Mesendoderm (in vitro differentiated cells): ENCODE measurements around the gene PTDSS2.

Source experiments
- DNase-seq: peaks from one replicate; pipeline ENCODE4 v3.0.0; 2013
- H2AK5ac ChIP-seq: 2 replicates; pipeline ENCODE4 v1.6.1; 2013; ENCODE audit warnings: low read length, inconsistent platforms
- H2BK120ac ChIP-seq: 2 replicates; pipeline ENCODE4 v1.6.1; 2013; ENCODE audit warnings: low read depth, mild to moderate bottlenecking, low read length, moderate library complexity, mixed read lengths
- H2BK15ac ChIP-seq: replicated peaks from 2 replicates; pipeline ENCODE4 v1.6.1; 2013; ENCODE audit warnings: low read depth, mild to moderate bottlenecking, moderate library complexity
- H2BK5ac ChIP-seq: 2 replicates; pipeline ENCODE4 v1.6.1; 2013; ENCODE audit warnings: low read length, inconsistent platforms
- H3K18ac ChIP-seq: 2 replicates; pipeline ENCODE4 v1.6.1; 2013; ENCODE audit warnings: mild to moderate bottlenecking, low read length, mixed read lengths
- H3K23ac ChIP-seq: one replicate; pipeline ENCODE4 v1.6.1; 2013; ENCODE audit warnings: low read length
- H3K27ac ChIP-seq: 2 replicates; pipeline ENCODE4 v1.5.1; 2013; ENCODE audit warnings: low read depth, mild to moderate bottlenecking, inconsistent platforms, low read length, moderate library complexity
- H3K27me3 ChIP-seq: 2 replicates; pipeline ENCODE4 v1.6.1; 2013; ENCODE audit warnings: low read length, control low read depth, mild to moderate bottlenecking, inconsistent platforms; ENCODE audit not compliant: insufficient read depth, poor library complexity
- H3K36me3 ChIP-seq: 2 replicates; pipeline ENCODE4 v1.6.1; 2013; ENCODE audit warnings: low read length, inconsistent platforms; ENCODE audit not compliant: control insufficient read depth, insufficient read depth
- H3K4ac ChIP-seq: one replicate; pipeline ENCODE4 v1.6.1; 2013; ENCODE audit warnings: low read depth, mild to moderate bottlenecking, low read length, moderate library complexity
- H3K4me1 ChIP-seq: 2 replicates; pipeline ENCODE4 v1.6.1; 2013; ENCODE audit warnings: low read depth, low read length, inconsistent platforms; ENCODE audit not compliant: control insufficient read depth
- H3K4me2 ChIP-seq: 2 replicates; pipeline ENCODE4 v1.6.1; 2013; ENCODE audit warnings: low read length
- H3K4me3 ChIP-seq: 2 replicates; pipeline ENCODE4 v1.5.1; 2013; ENCODE audit warnings: mild to moderate bottlenecking, low read length
- H3K56ac ChIP-seq: one replicate; pipeline ENCODE4 v1.6.1; 2013; ENCODE audit warnings: low read length
- H3K79me1 ChIP-seq: 2 replicates; pipeline ENCODE4 v1.6.1; 2013; ENCODE audit warnings: low read length, inconsistent platforms
- H3K79me2 ChIP-seq: 2 replicates; pipeline ENCODE4 v1.6.1; 2013; ENCODE audit warnings: mild to moderate bottlenecking, low read length; ENCODE audit not compliant: control insufficient read depth, insufficient read depth
- H3K9ac ChIP-seq: 2 replicates; pipeline ENCODE4 v1.6.1; 2013; ENCODE audit warnings: low read length, inconsistent platforms
- H4K5ac ChIP-seq: one replicate; pipeline ENCODE4 v1.6.1; 2013; ENCODE audit warnings: low read length
- H4K8ac ChIP-seq: one replicate; pipeline ENCODE4 v1.6.1; 2013; ENCODE audit warnings: low read depth, mild to moderate bottlenecking, control low read depth, low read length, moderate library complexity
- WGBS: extraction: QIAGEN DNeasy Blood & Tissue Kit; methylation state at CpG from one replicate; pipeline ENCODE4 v1.1.7; 2013; ENCODE audit warnings: low lambda C conversion rate, missing lambda C conversion rate; ENCODE audit not compliant: insufficient coverage; ENCODE audit errors: extremely low coverage; 5-methylcytosine and 5-hydroxymethylcytosine counted together

Gene PTDSS2

DNA sequence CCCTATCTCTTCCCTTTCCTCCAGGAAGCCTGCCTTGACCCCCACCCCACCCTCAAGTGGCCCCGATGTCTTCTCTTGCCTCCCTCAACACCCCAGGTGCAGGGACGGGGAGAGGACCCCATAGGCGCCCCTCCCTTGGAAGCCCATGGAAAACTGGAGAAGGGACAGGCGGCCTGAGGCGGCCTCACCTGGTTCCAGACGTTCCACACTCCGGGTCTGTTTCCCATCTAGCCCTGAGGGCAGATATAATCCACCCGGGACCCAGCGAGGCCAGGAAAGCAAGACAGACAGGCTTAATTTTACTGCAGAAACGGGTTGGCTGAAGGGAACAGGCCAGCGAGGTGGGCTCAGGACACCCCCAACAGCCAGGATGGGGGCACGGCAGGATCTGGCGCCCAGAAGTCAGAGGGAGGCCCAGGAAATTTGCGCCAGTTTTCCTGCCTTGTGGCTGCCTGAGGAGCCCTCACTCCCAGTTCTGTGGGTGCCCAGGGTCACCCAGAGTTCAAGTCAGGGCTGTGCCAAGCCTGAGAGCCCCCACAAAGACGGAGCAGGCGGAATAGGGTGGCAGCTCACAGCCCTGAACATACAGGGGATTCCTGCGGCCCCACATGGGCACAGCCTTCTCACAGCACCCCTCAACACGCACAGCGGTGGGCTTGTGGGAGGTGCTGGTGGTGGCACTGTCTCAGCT lies 32.3 kb upstream of the PTDSS2 start:
- Histone ChIP-seq H3K56ac (peak overlapping the region; percentile 49), H3K18ac (no peak overlapping the region), H3K36me3 (no peaks in the 10 kb centered on the region), H3K4ac (no peak overlapping the region), H4K5ac (no peak overlapping the region), H2BK120ac (no peak overlapping the region), H3K79me1 (no peaks in the 10 kb centered on the region), H3K4me2 (peak overlapping the region; percentile 75), H3K4me1 (no peaks in the 10 kb centered on the region), H2AK5ac (no peak overlapping the region), H3K27ac (no peak overlapping the region), H3K23ac (no peak overlapping the region), H2BK5ac (no peak overlapping the region), H3K27me3 (no peaks in the 10 kb centered on the region), H4K8ac (no peak overlapping the region), H2BK15ac (no peak overlapping the region), H3K9ac (peak overlapping the region; percentile 74), H3K4me3 (no peak overlapping the region), H3K79me2 (no peaks in the 10 kb centered on the region)
- no CpG with 5 or more reads among the region's 19 CpGs for WGBS
- no peak for DNase-seq

DNA sequence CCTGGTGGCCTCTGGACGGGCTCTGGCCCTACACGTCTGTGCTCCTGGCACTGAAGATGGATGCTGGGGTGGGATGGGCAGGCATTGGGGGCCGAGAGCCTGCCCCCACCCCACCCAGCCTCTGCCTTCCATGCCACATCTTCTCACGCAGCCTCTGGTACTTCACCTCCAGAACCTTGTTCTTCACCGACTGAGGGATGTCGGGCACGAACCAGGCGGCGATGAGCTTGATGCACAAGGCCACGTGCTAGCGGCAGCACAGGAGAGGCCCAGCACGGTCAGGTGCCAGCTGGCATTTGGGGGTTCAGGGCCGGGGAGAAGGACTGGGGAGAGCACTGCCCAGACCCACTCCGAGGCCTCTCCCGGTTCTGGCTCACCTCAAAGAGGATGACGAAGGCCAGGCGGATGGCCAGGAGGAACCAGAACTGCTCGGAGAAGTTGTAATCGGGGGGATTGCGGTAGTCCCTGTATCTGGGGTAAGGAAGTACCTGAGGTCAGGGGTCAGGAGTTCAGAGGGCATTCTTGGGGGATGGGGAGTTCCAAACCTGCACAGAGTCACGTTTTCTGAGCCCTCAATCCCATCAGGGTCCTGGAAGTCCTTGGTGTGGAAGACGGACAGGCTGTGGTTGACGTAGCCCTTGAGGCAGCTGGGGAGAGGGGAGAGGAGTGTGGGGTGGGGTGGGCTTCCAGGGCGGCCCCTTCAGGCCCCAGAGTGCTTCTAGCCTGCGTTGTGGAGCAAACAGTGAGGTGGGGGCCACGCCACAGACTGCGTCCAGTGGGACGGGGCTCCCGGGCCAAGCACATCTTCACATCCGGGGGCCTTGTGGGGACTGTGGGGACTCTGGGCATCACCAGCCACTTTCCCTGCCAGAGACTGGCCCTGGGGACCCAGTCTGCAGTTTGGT lies 31.5 kb upstream of the PTDSS2 start:
- no peak overlapping the region for H3K4me3 ChIP-seq
- H3K27me3 ChIP-seq, result no peaks in the 10 kb centered on the region
- H4K5ac ChIP-seq, result no peak overlapping the region
- H3K4me2 ChIP-seq, result no peak overlapping the region
- no peak overlapping the region for H2BK120ac ChIP-seq
- no CpG with 5 or more reads among the region's 30 CpGs for WGBS
- no peak overlapping the region for H3K4ac ChIP-seq
- no peak for DNase-seq
- no peak overlapping the region for H4K8ac ChIP-seq
- no peak overlapping the region for H3K18ac ChIP-seq
- H2BK5ac ChIP-seq, result no peak overlapping the region
- H3K79me1 ChIP-seq, result no peaks in the 10 kb centered on the region
- no peaks in the 10 kb centered on the region for H3K36me3 ChIP-seq
- H3K23ac ChIP-seq, result no peak overlapping the region
- no peaks in the 10 kb centered on the region for H3K79me2 ChIP-seq
- H3K4me1 ChIP-seq, result no peaks in the 10 kb centered on the region
- no peak overlapping the region for H3K9ac ChIP-seq
- H3K27ac ChIP-seq, result no peak overlapping the region
- H3K56ac ChIP-seq, result no peak overlapping the region
- H2BK15ac ChIP-seq, result no peak overlapping the region
- H2AK5ac ChIP-seq, result no peak overlapping the region

DNA sequence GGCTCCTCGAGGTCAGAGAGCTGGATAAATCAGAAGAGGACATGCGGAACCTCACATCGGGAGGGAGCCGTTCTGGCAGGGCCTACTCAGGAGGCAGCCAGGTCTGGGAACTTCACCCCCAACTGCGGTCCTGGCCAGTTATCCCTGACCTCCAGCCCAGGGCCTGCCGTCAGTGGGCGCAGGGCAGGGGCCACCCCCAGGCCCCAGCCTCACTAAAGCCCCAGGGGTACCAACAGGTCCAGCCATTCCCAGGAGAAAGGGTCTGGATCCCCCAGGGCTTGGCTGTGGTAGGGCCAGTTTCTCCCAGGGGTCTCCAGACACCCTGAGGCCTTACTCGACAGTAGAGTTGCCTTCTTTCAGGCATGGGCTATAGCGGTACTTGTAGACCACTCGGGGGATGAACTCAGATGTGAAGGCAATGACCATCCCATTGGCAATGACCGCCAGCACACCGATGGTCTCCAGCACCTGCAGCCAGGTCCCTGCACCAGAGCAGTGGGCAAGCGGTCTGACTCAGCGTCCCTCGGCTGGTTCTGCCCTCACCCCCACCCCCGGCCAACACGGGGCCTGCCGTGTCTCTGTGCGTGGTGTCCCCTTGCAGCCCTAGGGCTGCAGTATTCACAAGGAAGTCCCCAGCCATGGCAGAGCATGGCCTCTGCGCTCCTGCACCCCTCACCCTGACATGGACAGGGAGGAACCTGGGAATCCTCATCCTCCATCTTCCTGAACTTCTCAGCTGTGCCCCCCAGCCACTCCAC lies 30.7 kb upstream of the PTDSS2 start:
- no peak overlapping the region for H3K4ac ChIP-seq
- no peaks in the 10 kb centered on the region for H3K79me2 ChIP-seq
- H4K5ac ChIP-seq, result no peak overlapping the region
- H3K79me1 ChIP-seq, result no peaks in the 10 kb centered on the region
- H4K8ac ChIP-seq, result no peak overlapping the region
- WGBS, result no CpG with 5 or more reads among the region's 20 CpGs
- no peaks in the 10 kb centered on the region for H3K4me1 ChIP-seq
- no peak overlapping the region for H2BK15ac ChIP-seq
- H3K27ac ChIP-seq, result no peak overlapping the region
- H3K4me2 ChIP-seq, result no peak overlapping the region
- no peak overlapping the region for H3K56ac ChIP-seq
- no peak overlapping the region for H2BK120ac ChIP-seq
- H3K4me3 ChIP-seq, result no peak overlapping the region
- no peak overlapping the region for H2BK5ac ChIP-seq
- no peaks in the 10 kb centered on the region for H3K36me3 ChIP-seq
- H3K27me3 ChIP-seq, result no peaks in the 10 kb centered on the region
- H3K18ac ChIP-seq, result no peak overlapping the region
- H2AK5ac ChIP-seq, result no peak overlapping the region
- no peak for DNase-seq
- no peak overlapping the region for H3K23ac ChIP-seq
- no peak overlapping the region for H3K9ac ChIP-seq

DNA sequence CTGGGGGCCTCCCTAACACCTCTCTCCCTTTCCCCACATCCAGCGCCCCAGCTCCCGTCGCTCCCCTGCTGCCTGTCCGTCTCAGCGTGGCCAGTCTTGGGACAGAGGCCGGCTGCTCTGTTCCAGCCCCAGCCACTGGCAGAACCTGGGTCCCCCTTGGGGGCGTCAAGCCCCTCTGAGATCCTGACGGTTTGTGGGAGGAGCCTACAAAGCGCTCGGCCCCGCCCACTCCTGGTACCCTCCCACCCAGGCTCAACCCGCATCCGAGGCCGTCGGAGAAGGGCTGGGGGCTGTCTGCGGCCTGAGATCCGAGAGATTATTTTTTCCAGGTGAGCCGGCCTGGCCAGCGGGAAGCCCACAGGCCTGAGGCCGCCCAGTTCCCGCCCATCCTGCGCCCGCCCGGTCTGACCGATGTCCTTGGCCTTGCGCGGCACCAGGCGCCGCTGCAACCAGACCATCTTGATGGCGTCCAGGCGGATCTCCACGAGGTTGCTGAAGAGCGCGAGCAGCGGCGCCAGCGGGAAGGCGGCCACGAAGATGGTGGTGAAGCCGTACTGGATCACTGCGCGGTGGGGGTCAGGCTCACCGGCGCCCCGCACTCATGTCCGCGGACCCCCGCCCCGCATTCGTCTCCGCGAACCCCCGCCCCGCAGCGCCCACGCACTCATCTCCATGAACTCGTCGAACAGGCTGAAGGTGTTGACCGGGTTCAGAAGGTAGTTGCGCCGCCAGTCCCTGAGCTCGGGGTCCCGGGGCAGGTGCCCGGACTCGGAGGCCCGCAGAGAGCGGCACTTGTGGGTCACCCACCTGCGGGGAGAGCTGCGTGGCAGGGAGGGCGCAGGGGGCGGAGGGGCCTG lies 29.8 kb upstream of the PTDSS2 start:
- H3K27me3 ChIP-seq, result no peaks in the 10 kb centered on the region
- no peak overlapping the region for H3K4ac ChIP-seq
- H3K56ac ChIP-seq, result no peak overlapping the region
- H3K23ac ChIP-seq, result no peak overlapping the region
- no peak overlapping the region for H2BK5ac ChIP-seq
- no peak for DNase-seq
- H2BK15ac ChIP-seq, result no peak overlapping the region
- H3K27ac ChIP-seq, result no peak overlapping the region
- no peaks in the 10 kb centered on the region for H3K79me2 ChIP-seq
- no peak overlapping the region for H3K18ac ChIP-seq
- no CpG with 5 or more reads among the region's 71 CpGs for WGBS
- H3K4me3 ChIP-seq, result no peak overlapping the region
- no peak overlapping the region for H2BK120ac ChIP-seq
- H3K79me1 ChIP-seq, result no peaks in the 10 kb centered on the region
- H3K36me3 ChIP-seq, result no peaks in the 10 kb centered on the region
- no peaks in the 10 kb centered on the region for H3K4me1 ChIP-seq
- no peak overlapping the region for H2AK5ac ChIP-seq
- no peak overlapping the region for H4K5ac ChIP-seq
- no peak overlapping the region for H3K4me2 ChIP-seq
- no peak overlapping the region for H4K8ac ChIP-seq
- H3K9ac ChIP-seq, result no peak overlapping the region

DNA sequence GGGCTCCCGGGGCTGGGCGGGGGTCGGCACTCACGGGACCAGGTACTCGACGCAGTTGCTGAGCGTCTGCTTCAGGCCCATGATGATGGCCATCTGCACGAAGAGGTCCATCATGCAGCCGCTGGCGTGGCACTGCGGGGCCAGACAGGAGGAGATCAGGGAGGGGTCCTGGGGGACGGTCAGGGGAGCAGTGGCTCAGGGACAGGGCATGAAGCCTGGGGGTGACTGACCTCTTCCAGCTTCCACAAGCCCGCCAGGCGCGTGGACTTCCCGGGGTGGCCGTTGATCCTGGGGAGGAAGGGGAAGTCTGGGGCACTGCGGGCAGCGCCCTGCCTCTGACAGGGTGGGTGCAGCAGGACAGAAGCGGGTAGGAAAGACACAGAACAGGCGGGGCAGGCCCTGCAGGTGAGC lies 29.2 kb upstream of the PTDSS2 start:
- WGBS, result no CpG with 5 or more reads among the region's 21 CpGs
- no peak overlapping the region for H4K8ac ChIP-seq
- H3K9ac ChIP-seq, result no peak overlapping the region
- no peak overlapping the region for H3K27ac ChIP-seq
- H3K56ac ChIP-seq, result no peak overlapping the region
- no peak overlapping the region for H3K18ac ChIP-seq
- H3K79me1 ChIP-seq, result no peaks in the 10 kb centered on the region
- DNase-seq, result no peak
- H3K27me3 ChIP-seq, result no peaks in the 10 kb centered on the region
- H3K4me1 ChIP-seq, result no peaks in the 10 kb centered on the region
- H3K79me2 ChIP-seq, result no peaks in the 10 kb centered on the region
- no peak overlapping the region for H4K5ac ChIP-seq
- no peak overlapping the region for H2BK15ac ChIP-seq
- no peak overlapping the region for H2BK5ac ChIP-seq
- H3K4me3 ChIP-seq, result no peak overlapping the region
- H2BK120ac ChIP-seq, result no peak overlapping the region
- no peak overlapping the region for H3K4ac ChIP-seq
- no peak overlapping the region for H3K4me2 ChIP-seq
- no peak overlapping the region for H3K23ac ChIP-seq
- no peaks in the 10 kb centered on the region for H3K36me3 ChIP-seq
- H2AK5ac ChIP-seq, result no peak overlapping the region
